Kidney epithelial cell (primary cell): ENCODE measurements around the gene F7. TPM values are rescaled to one million over a fixed set of nuclear protein-coding genes. Genes with fewer than 3 reads are reported as not detected.

Experiments used
- DNase-seq: peaks from one replicate; pipeline ENCODE4 v3.0.0-alpha.2; 2010; ENCODE audit warnings: low read depth
- H3K27me3 ChIP-seq: 2 replicates; pipeline ENCODE4 v1.6.0; 2011; ENCODE audit warnings: low read length; ENCODE audit not compliant: control insufficient read depth, insufficient read depth
- H3K36me3 ChIP-seq: 2 replicates; pipeline ENCODE4 v1.5.1; 2011; ENCODE audit warnings: low read length; ENCODE audit not compliant: control insufficient read depth, insufficient read depth
- H3K4me3 ChIP-seq: 2 replicates; pipeline ENCODE4 v1.5.1; 2011; ENCODE audit warnings: low read depth, mild to moderate bottlenecking, control low read depth, low read length
- total RNA-seq: library from RNA; depleted of rRNA; stranded (reverse); fragments of >200 nt; gene quantifications from 2 replicates; pipeline ENCODE4 v1.2.3, GENCODE V29; 2015
- TF ChIP-seq, protein P1 (sequence below): IDR thresholded peaks from 2 replicates; pipeline ENCODE4 v1.5.1; 2011; ENCODE audit warnings: mild to moderate bottlenecking, moderate library complexity, low read length, control low read depth, inconsistent platforms; ENCODE audit not compliant: insufficient read depth, poor library complexity, severe bottlenecking

Gene F7
- total RNA-seq, 1 donor from 2014 or later = 0.38 TPM

DNA sequence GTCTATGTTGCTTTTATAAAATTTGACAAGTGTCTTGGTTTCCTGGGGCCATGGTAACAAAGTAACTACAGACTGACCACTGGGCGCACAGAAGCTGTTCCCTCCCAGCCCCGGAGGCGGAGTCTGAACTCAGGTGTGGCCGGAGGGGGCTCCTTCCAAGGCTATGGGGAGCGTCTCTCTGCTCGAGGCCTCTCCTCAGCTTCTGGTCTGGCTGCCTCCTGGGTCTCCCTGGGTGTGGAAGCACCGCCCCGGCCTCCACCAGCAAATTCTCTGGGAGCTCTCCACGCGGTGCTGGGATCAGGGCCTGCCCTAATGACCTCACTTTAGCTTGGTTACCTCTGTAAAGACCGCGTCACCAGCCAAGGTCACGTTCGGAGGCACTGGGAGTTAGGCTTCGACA lies 45.7 kb upstream of the F7 start:
- no peak for DNase-seq
- H3K36me3 ChIP-seq = no peaks in the 10 kb centered on the region
- TF ChIP-seq, protein P1, sequence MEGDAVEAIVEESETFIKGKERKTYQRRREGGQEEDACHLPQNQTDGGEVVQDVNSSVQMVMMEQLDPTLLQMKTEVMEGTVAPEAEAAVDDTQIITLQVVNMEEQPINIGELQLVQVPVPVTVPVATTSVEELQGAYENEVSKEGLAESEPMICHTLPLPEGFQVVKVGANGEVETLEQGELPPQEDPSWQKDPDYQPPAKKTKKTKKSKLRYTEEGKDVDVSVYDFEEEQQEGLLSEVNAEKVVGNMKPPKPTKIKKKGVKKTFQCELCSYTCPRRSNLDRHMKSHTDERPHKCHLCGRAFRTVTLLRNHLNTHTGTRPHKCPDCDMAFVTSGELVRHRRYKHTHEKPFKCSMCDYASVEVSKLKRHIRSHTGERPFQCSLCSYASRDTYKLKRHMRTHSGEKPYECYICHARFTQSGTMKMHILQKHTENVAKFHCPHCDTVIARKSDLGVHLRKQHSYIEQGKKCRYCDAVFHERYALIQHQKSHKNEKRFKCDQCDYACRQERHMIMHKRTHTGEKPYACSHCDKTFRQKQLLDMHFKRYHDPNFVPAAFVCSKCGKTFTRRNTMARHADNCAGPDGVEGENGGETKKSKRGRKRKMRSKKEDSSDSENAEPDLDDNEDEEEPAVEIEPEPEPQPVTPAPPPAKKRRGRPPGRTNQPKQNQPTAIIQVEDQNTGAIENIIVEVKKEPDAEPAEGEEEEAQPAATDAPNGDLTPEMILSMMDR = no peak
- H3K27me3 ChIP-seq = no peaks in the 10 kb centered on the region
- no peak overlapping the region for H3K4me3 ChIP-seq

DNA sequence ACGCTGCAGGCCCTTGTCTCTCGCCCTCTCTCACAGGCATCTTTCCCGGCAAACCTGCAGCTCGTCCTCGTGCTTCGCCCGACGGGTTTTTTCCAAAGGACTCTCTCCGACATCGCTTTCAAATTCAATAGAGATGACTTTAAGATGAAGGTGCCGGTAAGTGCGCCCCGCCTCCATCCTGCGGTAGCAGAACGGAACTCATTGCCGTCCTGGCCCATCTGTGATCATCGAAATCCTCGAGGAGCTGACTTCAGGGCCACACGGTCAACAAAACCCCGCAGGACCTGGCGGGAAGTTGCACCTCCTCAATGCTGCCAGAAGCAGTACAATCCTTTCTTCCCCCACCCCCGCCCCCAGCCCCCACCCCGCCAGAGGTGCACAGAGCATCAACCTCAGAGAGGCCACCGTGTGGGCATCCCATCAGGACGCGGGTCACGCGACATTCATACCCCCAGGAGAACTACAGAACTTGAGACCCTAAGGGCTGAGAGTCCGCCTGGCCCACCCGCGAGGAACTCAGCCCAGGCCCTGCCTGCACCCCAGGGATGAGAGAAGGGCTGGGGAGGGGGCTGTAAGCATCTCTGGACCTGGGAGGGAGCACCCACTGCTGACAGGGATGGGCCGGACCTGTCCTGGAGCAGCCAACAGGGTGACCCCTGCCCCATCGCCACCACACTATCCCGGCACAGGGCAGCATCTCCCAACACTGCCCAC lies 44.9 kb upstream of the F7 start:
- TF ChIP-seq, protein P1 = no peak
- DNase-seq = no peak
- Histone ChIP-seq H3K4me3 (no peak overlapping the region), H3K36me3 (no peaks in the 10 kb centered on the region), H3K27me3 (no peaks in the 10 kb centered on the region)

DNA sequence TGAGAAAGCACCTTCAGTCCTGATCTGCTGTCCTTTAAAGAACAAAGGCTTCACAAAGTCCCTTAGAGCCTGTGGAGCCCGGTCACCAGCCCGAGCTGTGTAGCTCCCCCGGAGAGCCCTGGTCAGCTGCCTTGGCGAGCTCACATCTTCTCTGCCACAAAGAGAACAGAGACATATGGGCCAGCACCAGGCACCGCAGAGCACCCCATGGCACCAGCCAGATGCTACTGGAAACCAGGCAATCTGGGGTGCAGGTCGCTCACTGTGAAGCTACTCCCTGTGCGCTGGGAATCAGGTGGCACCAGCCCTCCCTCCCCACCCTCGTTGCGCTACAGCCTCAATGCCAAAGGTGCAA lies 44.3 kb upstream of the F7 start:
- Histone ChIP-seq H3K4me3 (no peak overlapping the region), H3K36me3 (no peaks in the 10 kb centered on the region), H3K27me3 (no peaks in the 10 kb centered on the region)
- TF ChIP-seq, protein P1 = no peak
- no peak for DNase-seq

DNA sequence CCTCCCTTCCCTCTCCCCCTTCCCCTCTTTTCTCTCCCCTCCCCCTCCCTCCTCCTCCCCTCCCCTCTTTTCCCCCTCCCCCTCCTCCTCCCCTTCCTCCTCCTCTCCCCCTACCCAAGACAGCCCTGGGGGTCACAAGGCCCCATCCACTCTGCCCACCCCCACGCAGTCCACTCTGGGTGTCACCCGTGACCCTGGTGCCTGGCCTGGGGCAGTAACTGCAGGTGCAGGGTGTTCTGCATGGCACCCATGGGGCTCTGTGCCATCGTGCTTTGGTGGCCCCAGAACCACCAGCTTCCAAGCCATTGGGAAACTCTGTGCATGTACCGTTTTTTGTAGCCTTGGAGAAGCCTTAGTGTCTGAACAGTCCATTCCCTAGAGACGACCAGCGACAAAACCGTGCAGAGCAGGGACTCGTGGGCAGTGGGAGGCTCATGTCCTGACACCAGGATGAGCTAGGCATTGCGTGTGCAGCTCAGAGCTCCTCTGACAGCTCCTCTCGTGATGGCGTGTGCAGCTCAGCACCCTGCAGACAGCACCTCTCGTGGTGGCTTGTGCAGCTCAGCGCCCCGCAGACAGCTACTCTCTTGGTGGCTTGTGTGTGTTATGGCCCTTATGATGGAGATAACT lies 43.7 kb upstream of the F7 start:
- Histone ChIP-seq H3K4me3 (no peak overlapping the region), H3K36me3 (no peaks in the 10 kb centered on the region), H3K27me3 (no peaks in the 10 kb centered on the region)
- no peak for DNase-seq
- TF ChIP-seq, protein P1 = no peak

DNA sequence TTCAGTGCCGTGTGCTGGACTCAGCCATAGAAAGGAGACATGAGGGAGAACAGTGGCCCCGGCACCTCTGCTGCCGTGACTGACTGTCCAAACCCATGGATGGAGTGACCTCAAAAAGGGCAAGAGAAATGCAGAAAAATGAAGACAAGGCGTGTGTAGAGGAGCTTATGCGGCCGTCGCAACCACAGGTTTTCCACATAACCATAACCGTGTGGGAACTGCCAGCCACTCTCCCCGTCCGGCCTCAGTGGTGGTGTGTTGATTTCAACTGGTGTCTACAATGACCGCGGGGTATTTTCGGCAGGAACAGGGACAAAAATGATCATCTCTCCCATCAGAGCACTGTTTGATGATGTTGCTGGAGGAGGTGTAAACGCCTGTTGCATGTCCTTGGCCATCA lies 42.9 kb upstream of the F7 start:
- Histone ChIP-seq H3K27me3 (no peaks in the 10 kb centered on the region), H3K4me3 (no peak overlapping the region), H3K36me3 (no peaks in the 10 kb centered on the region)
- no peak for DNase-seq
- TF ChIP-seq, protein P1 = no peak

DNA sequence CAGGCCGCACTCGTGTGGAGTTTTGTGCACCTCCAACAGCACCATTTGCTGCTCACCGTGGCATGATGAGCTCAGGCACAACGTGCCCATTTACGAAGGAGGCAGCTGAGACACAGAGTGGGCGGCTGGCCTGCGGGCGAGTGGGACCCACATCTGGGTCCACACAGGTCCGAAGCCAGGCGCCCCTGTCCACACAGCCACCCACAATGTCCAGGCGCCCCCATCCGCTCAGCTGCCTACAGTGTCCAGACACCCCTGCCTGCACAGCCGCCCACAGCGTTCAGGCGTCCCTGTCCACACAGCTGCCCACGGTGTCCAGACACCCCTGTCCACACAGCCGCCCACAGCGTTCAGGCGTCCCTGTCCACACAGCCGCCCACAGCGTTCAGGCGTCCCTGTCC lies 42.5 kb upstream of the F7 start:
- H3K27me3 ChIP-seq = no peaks in the 10 kb centered on the region
- H3K36me3 ChIP-seq = no peaks in the 10 kb centered on the region
- TF ChIP-seq, protein P1 = no peak

More for the DNA sequence above, 42.5 kb upstream of the F7 start:
- no peak for DNase-seq
- H3K4me3 ChIP-seq = no peak overlapping the region
